Articular chondrocyte of knee joint (primary cell): ENCODE results near the gene RAB30. TPM values are rescaled to one million over a fixed set of nuclear protein-coding genes. Genes with fewer than 3 reads are reported as not detected.

Experiments
- small RNA-seq: library from RNA; depleted of rRNA; stranded (forward); fragments of <200 nt; gene quantifications from one replicate; pipeline ENCODE3, GENCODE V24; 2012
- total RNA-seq: library from RNA; depleted of rRNA; stranded (reverse); fragments of >200 nt; gene quantifications from 2 replicates; pipeline ENCODE4 v1.2.3, GENCODE V29; 2012

RAB30 gene, protein sequence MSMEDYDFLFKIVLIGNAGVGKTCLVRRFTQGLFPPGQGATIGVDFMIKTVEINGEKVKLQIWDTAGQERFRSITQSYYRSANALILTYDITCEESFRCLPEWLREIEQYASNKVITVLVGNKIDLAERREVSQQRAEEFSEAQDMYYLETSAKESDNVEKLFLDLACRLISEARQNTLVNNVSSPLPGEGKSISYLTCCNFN
- 31.4 and 37.4 TPM in 2 replicates for total RNA-seq

GRCh38 chr11:83071567-83072349 is at the start of gene RAB30:
Gene RAB30 (minus strand): TSS chr11:83071897. CDS start chr11:82997316, 74,581 bp downstream.

Small RNA genes within 50 kb of the gene (small RNA-seq; reads per million reads assigned to genes)
- gene SNORA70E = not detected

Other genes with a start within 250 kb of the RAB30 start
- 64.9 and 74.9 TPM in 2 replicates for gene PRCP, start 171.5 kb downstream of the RAB30 start, total RNA-seq
- gene DDIAS, start 170.2 kb downstream of the RAB30 start, total RNA-seq = 2.6 and 3.1 TPM in 2 replicates
- 49.7 and 60.0 TPM in 2 replicates for gene PCF11, start 85.2 kb upstream of the RAB30 start, total RNA-seq
- gene ANKRD42, start 121.8 kb upstream of the RAB30 start, total RNA-seq = 12.5 and 14.1 TPM in 2 replicates
- 62.9 and 72.3 TPM in 2 replicates for gene CCDC90B, start 214.5 kb upstream of the RAB30 start, total RNA-seq